HG03457 (cell line): ENCODE results near the gene TBCEL.

ENCODE experiments used
- ATAC-seq: cut with Tn5 transposase; IDR thresholded peaks from one replicate; pipeline ENCODE4 v1.9.1; 2021; ENCODE audit warnings: moderate number of reproducible peaks; ENCODE audit not compliant: unreplicated experiment

TBCEL gene

DNA sequence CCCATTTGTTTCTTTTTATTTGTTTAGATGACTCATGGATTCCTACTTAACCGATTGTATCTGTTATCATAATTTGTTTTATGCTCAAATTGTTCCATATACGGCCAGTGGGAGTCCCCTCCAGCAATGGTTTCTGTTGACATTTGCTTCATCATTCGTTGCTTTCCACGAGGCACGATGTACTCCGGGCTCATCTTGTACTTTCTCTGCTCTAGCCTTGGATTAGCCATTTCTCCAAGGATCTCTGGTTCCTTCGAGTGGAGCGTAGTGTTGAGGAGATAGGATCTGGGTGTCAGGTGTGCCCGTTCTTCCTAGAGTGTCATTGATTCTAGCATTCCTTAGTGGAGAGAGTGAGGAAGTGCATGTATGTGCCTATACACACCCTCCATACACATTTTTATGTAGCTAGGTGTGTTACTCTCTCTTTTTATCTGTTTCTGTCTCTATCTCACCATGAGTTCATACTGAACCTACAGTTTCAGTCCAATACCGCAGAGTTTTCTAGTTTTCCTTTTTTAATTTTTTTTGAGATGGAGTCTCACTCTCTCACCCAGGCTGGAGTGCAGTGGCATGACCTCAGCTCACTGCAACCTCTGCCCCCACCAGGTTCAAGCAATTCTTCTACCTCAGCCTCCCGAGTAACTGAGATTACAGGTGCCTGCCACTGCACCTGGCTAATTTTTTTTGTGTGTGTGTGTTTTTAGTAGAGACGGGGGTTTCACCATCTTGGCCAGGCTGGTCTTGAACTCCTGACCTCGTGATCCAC, 108.5 kb downstream of the TBCEL start:
- ATAC-seq = no peak

DNA sequence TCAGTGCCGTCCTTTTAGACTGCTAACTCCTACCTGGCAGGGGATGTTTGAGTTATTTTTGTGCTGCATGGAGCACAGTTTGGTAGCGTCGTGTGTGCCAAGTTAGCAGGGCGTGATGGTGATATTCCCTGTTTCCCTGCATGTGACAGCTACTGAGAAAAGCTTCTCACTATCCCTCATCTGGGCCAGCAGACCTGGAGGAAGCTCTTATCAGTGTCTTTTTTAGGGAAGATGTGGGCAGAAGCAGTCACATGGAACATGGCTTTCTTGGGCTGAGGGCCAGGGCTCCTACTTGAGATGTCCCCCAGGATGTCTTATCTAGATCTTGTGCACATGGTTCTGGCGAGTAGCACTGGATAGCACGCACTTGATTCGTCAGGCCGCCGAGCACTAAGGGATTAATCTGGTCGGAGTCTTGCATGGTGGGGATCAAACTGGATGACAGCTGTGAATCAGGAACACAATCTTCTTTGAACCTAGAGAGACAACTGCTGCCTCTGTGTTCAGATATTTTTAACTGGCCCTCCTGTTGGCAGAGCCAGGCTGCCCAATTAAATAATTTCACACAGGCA, 110.9 kb downstream of the TBCEL start:
- no peak for ATAC-seq

DNA sequence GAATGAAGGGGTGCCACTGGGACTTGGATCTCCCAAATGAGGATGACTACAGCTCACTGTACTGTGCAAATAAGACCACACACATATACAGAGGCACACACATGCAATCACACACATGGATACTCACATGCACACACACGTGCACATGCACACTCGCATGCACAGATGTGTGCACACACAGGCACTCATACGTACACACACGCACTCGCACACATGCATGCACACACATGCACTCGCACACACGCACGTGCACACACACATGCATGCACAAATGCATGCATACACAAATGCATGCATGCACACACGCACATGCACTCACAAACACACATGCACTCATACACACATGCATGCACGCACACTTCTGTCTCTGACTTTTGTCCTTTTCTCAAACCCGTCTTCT, 113.1 kb downstream of the TBCEL start:
- ATAC-seq = no peak

DNA sequence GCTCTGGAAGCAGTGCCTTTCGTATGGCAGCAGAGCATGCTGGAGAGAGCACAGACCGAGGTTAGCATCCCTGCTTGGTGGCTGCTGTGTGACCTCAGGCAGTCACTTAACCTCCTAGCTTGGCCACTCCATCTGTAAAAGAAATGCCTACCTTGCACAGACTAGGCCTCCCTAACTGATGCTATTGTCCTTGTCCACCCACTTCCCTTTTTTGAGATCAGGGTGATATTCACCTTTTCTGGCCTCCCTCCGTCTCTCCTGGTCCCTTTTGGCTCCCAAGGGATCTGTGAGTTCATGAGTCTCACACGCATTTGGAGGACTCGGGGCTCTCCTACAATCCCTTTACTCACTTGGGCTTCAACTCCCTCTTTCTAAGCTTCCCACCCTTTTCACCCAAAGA, 114.4 kb downstream of the TBCEL start:
- no peak for ATAC-seq

DNA sequence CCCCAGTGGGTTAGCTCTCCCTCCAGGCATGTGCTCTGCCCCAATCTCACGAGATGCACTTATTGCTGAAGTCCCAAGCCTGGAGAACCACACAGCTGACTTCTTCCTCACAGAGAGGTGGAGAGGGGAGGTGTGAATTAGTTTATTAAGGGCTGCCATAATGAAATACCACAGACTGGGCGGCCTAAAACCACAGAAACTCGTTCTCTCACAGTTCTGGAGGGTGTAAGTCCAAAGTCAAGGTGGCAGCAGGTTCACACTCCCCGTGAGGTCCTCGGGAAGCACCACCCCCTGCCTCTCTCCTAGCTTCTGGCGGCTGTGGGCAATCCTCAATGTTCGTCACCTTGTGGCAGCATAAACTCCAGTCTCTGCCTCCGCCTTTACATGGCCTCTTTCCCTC, 116.5 kb downstream of the TBCEL start:
- no peak for ATAC-seq
